Keratinocyte (primary cell): ENCODE data around the gene ELF2. TPM values are rescaled to one million over a fixed set of nuclear protein-coding genes. Genes with fewer than 3 reads are reported as not detected.

Source experiments
- DNase-seq: peaks from one replicate; pipeline ENCODE4 v3.0.0-alpha.2; 2011; ENCODE audit warnings: low read depth, missing footprints, low spot score
- FAIRE-seq: peaks from 2 replicates; lab custom pipeline; 2011; peaks lifted over from hg19 to GRCh38; lab: Jason Lieb, UNC
- H2AFZ ChIP-seq: 2 replicates; pipeline ENCODE4 v1.6.0; 2012; ENCODE audit warnings: low read length, control low read depth, inconsistent platforms; ENCODE audit not compliant: control insufficient read depth
- H3K27ac ChIP-seq: 2 replicates; pipeline ENCODE4 v1.5.1; 2011; ENCODE audit warnings: low read length; ENCODE audit not compliant: control insufficient read depth, insufficient read depth
- H3K27me3 ChIP-seq: 3 replicates; pipeline ENCODE4 v1.6.0; 2011; ENCODE audit warnings: low read length; ENCODE audit not compliant: control insufficient read depth, insufficient read depth; ENCODE audit errors: extremely low read depth
- H3K36me3 ChIP-seq, 2 experiments: 2 replicates in 1 of 2; 3 replicates in 1 of 2; pipeline ENCODE4 v1.5.1; 2011; ENCODE audit warnings: low read length in 2 of 2, mild to moderate bottlenecking in 1 of 2; ENCODE audit not compliant: control insufficient read depth in 2 of 2, insufficient read depth in 2 of 2; ENCODE audit errors: extremely low read depth in 1 of 2
- H3K4me1 ChIP-seq: 3 replicates; pipeline ENCODE4 v1.5.1; 2011; ENCODE audit warnings: low read length; ENCODE audit not compliant: control insufficient read depth, insufficient read depth; ENCODE audit errors: extremely low read depth
- H3K4me2 ChIP-seq: 3 replicates; pipeline ENCODE4 v1.6.0; 2011; ENCODE audit warnings: low read depth, low read length; ENCODE audit not compliant: control insufficient read depth, insufficient read depth; ENCODE audit errors: extremely low read depth
- H3K4me3 ChIP-seq, 3 experiments: fragments of 200-600 bp in 1 of 3; sonication (generic) in 1 of 3; 2 replicates in 2 of 3; 3 replicates in 1 of 3; pipeline ENCODE4 v1.5.1; 2011 to 2016; ENCODE audit warnings: low read length in 3 of 3, mild to moderate bottlenecking in 3 of 3, control low read depth in 2 of 3, inconsistent platforms in 1 of 3, low read depth in 1 of 3, mixed read lengths in 1 of 3, mixed run types in 1 of 3, moderate library complexity in 1 of 3; ENCODE audit not compliant: control insufficient read depth in 2 of 3, insufficient read depth in 2 of 3; ENCODE audit errors: extremely low read depth in 1 of 3
- H3K79me2 ChIP-seq: 2 replicates; pipeline ENCODE4 v1.6.0; 2012; ENCODE audit warnings: low read length; ENCODE audit not compliant: control insufficient read depth, insufficient read depth
- H3K9ac ChIP-seq: 3 replicates; pipeline ENCODE4 v1.6.0; 2011; ENCODE audit warnings: low read length; ENCODE audit not compliant: control insufficient read depth, insufficient read depth; ENCODE audit errors: extremely low read depth
- H3K9me1 ChIP-seq: 3 replicates; pipeline ENCODE4 v1.6.0; 2011; ENCODE audit warnings: low read length; ENCODE audit not compliant: control insufficient read depth, insufficient read depth; ENCODE audit errors: extremely low read depth
- H3K9me3 ChIP-seq: 2 replicates; pipeline ENCODE4 v1.5.1; 2012; ENCODE audit warnings: low read depth, low read length; ENCODE audit not compliant: control insufficient read depth
- H4K20me1 ChIP-seq: 3 replicates; pipeline ENCODE4 v1.6.0; 2011; ENCODE audit warnings: low read length; ENCODE audit not compliant: control insufficient read depth, insufficient read depth; ENCODE audit errors: extremely low read depth
- EZH2 ChIP-seq: IDR thresholded peaks from one replicate; pipeline ENCODE4 v1.6.1; 2012; ENCODE audit warnings: inconsistent platforms, mild to moderate bottlenecking, low read length, moderate library complexity
- dilution Hi-C: fragments of 300-500 bp; cut with MboI; formaldehyde crosslinking; loops from one replicate; pipeline ENCODE4 v1.7.0; 2020; ENCODE audit warnings: low sequenced_read_pairs; ENCODE audit not compliant: extremely low pct_ligation_motif_present
- polyA plus RNA-seq, 5 experiments: library from polyadenylated mRNA; depleted of rRNA in 3 of 5; stranded (reverse) in 3 of 5; stranded (forward) in 1 of 5; unstranded in 1 of 5; fragments of >200 nt; gene quantifications; 1 replicate in 1 of 5; 2 replicates in 3 of 5; 3 replicates in 1 of 5; pipeline versions ENCODE4 v1.2.1 to v1.2.3, GENCODE V29; 2011 to 2012; ENCODE audit warnings: missing spikeins in 2 of 5, low read depth in 1 of 5, low replicate concordance in 1 of 5
- TF ChIP-seq, protein P1 (sequence below), 3 experiments: IDR thresholded peaks in 1 of 3; conservative IDR thresholded peaks in 1 of 3; optimal IDR thresholded peaks in 1 of 3; 2 replicates in 2 of 3; 3 replicates in 1 of 3; pipeline versions ENCODE3 to v1.5.1; 2011; ENCODE audit warnings: low read length in 3 of 3, mild to moderate bottlenecking in 3 of 3, moderate library complexity in 2 of 3, control low read depth in 1 of 3, inconsistent platforms in 1 of 3; ENCODE audit not compliant: insufficient read depth in 2 of 3; ENCODE audit errors: extremely low read depth in 1 of 3

Gene ELF2
- polyA plus RNA-seq, 1 donor (not counting 4 experiments of a cell fraction or from before 2014, with no cell fraction given): 19.6 TPM

DNA sequence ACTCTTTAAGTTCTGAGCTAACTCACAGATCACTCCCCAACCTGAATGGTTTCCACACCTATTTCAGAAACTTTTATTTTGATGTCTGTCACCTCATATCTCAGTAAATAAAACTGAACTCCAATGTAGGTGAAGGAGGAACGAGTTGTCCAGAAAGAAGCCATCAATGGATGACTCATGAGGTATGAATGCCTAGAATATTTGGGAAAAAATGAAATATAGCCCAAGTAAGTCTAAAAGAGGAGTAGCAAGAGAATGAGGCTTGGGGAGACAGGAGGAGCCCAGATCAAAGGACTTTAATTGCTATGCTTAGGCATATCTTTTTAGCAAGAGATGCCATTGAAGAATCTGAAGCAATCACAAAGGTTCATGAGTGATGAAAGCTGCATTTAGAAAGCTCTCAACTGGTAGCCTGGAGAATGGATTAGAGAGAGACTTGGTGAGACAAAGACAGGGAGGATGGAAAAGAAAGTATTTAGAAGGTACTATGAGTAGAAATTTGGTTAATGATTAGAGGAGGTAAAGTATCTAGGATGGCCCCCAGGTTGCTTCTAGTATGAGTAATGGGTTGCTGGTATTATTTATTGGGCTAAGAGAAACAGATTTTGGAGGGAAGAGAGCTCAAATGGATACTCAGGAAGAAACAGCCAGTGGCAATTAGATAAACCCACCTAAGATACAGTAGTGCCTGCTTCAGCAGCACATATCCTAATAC, 122.1 kb downstream of the ELF2 start:
- Histone ChIP-seq H3K9me1 (no peaks in the 10 kb centered on the region), H3K36me3 (peaks cover 5 to 13% of the 10 kb centered on the region in 2 experiments), H3K4me3 (no peak overlapping the region), H2AFZ (no peak overlapping the region), H3K27ac (no peak overlapping the region), H3K4me1 (peaks cover 7% of the 10 kb centered on the region), H3K9ac (no peak overlapping the region), H4K20me1 (no peaks in the 10 kb centered on the region), H3K9me3 (no peaks in the 10 kb centered on the region), H3K4me2 (no peak overlapping the region), H3K27me3 (no peaks in the 10 kb centered on the region), H3K79me2 (no peaks in the 10 kb centered on the region)
- no peak for TF ChIP-seq EZH2
- TF ChIP-seq, protein P1, sequence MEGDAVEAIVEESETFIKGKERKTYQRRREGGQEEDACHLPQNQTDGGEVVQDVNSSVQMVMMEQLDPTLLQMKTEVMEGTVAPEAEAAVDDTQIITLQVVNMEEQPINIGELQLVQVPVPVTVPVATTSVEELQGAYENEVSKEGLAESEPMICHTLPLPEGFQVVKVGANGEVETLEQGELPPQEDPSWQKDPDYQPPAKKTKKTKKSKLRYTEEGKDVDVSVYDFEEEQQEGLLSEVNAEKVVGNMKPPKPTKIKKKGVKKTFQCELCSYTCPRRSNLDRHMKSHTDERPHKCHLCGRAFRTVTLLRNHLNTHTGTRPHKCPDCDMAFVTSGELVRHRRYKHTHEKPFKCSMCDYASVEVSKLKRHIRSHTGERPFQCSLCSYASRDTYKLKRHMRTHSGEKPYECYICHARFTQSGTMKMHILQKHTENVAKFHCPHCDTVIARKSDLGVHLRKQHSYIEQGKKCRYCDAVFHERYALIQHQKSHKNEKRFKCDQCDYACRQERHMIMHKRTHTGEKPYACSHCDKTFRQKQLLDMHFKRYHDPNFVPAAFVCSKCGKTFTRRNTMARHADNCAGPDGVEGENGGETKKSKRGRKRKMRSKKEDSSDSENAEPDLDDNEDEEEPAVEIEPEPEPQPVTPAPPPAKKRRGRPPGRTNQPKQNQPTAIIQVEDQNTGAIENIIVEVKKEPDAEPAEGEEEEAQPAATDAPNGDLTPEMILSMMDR (optimal IDR thresholded peaks at IDR 0.05 in 1 of 3, IDR thresholded peaks at IDR 0.05 in 1 of 3, conservative IDR thresholded peaks at IDR 0.05 in 1 of 3; ENCODE audit: extremely low read depth in 1 of 3, insufficient read depth in 2 of 3, low read length in 3 of 3): no peak
- DNase-seq: no peak
- dilution Hi-C loops: no loop called here
- no peak for FAIRE-seq

DNA sequence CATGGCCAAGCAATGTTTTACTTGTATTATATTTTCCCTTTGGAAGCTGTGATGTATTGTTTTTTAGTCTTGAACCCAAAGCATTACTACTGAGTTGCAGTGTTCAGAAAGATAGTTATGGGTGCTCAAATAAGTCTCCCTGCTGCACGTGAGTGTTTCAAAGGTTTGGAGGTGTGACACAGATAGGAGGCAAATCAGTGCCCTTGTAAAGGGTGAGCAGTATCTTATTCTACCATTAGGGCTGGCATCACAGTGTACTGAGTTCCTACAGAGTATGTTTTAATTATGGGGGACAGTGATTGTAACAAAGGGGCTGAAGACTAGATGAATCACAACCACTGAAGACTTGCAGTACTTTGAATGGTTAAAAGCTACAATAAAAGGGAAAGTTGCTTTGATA, 123.1 kb downstream of the ELF2 start:
- dilution Hi-C loops: no loop called here
- H4K20me1 ChIP-seq: no peaks in the 10 kb centered on the region
- TF ChIP-seq, protein P1 (optimal IDR thresholded peaks at IDR 0.05 in 1 of 3, IDR thresholded peaks at IDR 0.05 in 1 of 3, conservative IDR thresholded peaks at IDR 0.05 in 1 of 3; ENCODE audit: extremely low read depth in 1 of 3, insufficient read depth in 2 of 3, low read length in 3 of 3): no peak
- TF ChIP-seq EZH2: no peak

More for the DNA sequence above, 123.1 kb downstream of the ELF2 start:
- DNase-seq (no peak), FAIRE-seq (no peak)
- Histone ChIP-seq H3K36me3 (peaks cover 4 to 11% of the 10 kb centered on the region in 2 experiments), H3K79me2 (no peaks in the 10 kb centered on the region), H3K4me1 (peaks cover 7% of the 10 kb centered on the region), H3K9ac (no peak overlapping the region), H2AFZ (no peak overlapping the region), H3K4me3 (no peak overlapping the region), H3K4me2 (no peak overlapping the region), H3K9me3 (no peaks in the 10 kb centered on the region), H3K27me3 (no peaks in the 10 kb centered on the region), H3K27ac (no peak overlapping the region), H3K9me1 (no peaks in the 10 kb centered on the region)
